ENCODE results near the gene GATAD2A. TPM values are rescaled to one million over a fixed set of nuclear protein-coding genes. Genes with fewer than 3 reads are reported as not detected.
"Not testable (repeated sequence)": the region's sequence is repeated elsewhere in the genome, so short reads cannot be mapped to it uniquely, and the experiment has no call there.

Gene GATAD2A, protein sequence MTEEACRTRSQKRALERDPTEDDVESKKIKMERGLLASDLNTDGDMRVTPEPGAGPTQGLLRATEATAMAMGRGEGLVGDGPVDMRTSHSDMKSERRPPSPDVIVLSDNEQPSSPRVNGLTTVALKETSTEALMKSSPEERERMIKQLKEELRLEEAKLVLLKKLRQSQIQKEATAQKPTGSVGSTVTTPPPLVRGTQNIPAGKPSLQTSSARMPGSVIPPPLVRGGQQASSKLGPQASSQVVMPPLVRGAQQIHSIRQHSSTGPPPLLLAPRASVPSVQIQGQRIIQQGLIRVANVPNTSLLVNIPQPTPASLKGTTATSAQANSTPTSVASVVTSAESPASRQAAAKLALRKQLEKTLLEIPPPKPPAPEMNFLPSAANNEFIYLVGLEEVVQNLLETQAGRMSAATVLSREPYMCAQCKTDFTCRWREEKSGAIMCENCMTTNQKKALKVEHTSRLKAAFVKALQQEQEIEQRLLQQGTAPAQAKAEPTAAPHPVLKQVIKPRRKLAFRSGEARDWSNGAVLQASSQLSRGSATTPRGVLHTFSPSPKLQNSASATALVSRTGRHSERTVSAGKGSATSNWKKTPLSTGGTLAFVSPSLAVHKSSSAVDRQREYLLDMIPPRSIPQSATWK
- total RNA-seq, result 25.9 TPM
- long read RNA-seq, partial matches to known transcripts, result 1 of 7 reads
- long read RNA-seq, other reads (novel, unspliced or antisense), result 6 of 7 reads

DNA sequence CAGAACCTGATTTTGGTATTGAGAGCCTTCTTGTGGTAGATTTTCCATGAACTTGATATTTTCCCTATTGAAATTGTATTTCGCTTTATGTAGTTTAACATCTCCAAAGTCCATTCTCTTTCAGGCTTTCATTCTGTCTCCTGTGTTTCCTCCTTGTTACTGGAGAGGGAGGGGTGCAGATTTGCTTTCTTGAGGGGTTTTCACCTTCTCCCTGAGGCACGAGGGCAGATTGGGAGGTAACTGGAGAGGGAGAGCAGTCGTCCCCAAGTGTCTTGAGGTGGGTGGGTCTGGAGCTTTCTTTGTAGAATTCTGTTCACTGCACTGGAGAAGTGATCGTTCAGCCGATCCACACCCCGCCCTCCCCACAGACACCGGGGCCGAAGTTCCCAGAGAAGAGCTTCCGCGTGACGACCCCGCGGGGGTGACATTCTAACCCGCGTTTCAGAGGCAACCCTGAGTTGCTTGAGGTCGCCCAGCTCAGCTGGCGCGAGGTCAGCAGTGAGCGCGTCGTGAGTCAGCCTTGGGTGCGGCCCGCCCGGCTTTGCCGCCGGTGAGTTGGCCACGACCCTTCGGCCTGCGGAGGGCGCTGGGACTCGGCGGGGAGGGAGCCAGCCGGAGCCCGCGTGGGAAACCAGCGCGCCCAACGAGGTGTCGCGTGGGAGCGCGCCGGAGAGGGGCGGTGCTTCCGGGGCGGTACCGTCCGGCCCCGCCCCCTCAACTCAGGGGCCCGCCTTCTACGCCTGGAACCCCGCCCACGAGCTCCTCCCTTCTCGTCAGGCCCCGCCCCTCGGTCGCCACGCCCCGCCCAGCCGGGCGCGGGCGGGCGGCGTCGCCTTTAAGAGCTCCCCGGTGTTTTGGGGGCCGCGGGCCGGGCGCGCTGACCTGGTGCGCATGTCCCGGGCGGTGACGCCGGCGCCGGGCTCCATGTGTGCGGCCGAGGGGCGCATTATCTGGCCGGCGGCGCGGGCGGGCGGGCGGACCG lies at the start of gene GATAD2A:
Gene GATAD2A (plus strand): TSS at position 797 of the 982 bp plus-strand sequence. CDS start 59,671 bp downstream, outside the sequence.
- intact Hi-C loops (cut with DNase I), result loop anchor here (1.0 to 5.0 kb wide), 3 partner anchors 20 to 82 kb away; no protein-coding TSS in a partner anchor
- DNase-seq (ENCODE audit: missing footprints) (peak; percentile 97), ATAC-seq (peak; percentile 97)

- intact Hi-C loops (cut with DNase I), result no loop called here
- DNase-seq (ENCODE audit: missing footprints), result no peak
- ATAC-seq, result no peak
These were observed 49.0 kb upstream of the GATAD2A start for GRCh38 chr19:19356500-19356899.

- no peak for DNase-seq (ENCODE audit: missing footprints)
- no peak for ATAC-seq
- intact Hi-C loops (cut with DNase I), result no loop called here
These were observed 48.4 kb upstream of the GATAD2A start for GRCh38 chr19:19356901-19357566.

DNA sequence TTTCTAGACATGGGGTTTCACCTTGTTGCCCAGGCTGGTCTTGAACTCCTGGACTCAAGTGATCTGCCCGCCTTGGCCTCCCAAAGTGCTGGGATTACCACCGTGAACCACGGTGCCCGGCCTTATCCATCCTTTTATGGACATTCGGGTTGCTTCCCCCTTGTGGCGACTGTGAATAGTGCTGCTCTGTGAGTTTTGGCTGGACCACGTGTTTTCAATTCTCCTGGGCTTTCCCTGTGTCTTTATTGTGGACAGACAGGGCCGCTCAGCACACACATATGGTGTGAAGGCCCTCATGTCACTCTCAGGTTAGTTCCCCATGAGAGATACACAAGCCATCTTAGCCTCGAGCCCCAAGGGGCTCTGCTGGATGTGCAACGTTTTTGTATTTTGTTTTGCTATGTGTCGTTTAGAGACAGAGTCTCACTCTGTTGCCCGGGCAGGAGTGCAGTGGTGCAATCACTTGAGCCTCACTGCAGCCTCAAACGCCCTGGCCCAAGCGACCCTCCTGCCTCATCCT lies 44.3 kb upstream of the GATAD2A start:
- DNase-seq (ENCODE audit: missing footprints) (peak; percentile 70), ATAC-seq (peak; percentile 75)
- intact Hi-C loops (cut with DNase I), result no loop called here

DNA sequence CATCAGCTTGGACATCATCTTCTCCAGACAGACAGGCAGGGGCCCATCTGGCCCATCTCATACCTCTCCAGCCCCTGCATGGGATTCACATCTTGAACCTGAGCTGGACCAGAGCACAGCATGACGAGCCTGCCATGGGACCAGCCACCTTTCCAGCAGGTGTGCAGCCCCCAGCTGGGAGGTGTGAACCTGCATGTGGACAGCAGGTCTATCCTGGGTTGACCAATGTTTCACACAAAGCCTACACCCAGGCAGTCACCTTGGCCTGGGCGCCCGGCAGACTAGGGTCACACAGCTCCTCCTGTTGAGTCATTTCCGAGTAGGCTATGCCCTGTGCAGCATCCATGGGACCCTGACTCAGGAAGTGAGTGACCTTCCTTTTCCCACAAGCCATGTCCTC lies 43.4 kb upstream of the GATAD2A start:
- no peak for ATAC-seq
- intact Hi-C loops (cut with DNase I), result no loop called here
- DNase-seq (ENCODE audit: missing footprints), result peak; percentile 26

DNA sequence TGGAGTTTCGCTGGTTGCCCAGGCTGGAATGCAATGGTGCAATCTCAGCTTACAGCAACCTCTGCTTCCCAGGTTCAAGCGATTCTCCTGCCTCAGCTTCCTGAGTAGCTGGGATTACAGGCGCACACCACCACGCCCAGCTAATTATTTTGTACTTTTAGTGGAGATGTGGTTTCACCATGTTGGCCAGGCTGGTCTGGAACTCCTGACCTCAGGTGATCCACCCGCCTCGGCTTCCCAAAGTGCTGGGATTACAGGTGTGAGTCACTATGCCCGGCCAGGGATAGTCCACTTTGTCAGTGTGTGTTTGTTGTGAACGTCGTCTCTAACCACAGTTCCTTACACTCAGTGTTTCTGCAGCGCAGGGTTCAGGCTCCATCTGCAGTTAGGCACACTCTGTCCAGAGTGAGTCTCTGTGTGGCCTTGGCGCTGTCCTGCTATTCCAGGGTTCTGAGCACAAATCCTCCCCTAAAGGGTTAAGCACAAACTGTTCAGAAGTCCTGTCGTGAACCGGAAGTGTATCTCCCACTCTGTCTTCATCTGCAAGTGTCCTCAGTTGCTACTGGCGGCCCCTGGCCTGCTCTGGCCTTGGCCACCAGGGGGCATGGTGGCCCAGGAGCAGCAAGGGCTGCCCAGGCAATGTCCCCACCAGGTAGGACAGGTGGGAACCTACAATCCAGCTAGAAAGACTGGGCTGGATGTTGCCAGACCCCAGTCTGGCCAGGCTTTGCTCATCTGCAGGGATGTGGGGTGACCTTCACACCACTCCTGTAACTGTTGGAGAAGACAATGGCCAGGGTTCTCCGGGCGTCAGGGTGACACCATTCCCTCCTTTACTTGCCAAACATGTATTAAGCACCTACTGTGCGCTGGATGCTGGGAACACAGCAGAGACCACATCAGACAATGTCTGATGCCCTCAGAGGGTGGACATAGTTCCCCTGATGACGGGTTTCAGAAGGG lies 38.8 kb upstream of the GATAD2A start:
- DNase-seq (ENCODE audit: missing footprints) (peak; percentile 84), ATAC-seq (peak; percentile 78)
- intact Hi-C loops (cut with DNase I), result loop anchor here (1.0 to 2.0 kb wide), 2 partner anchors 40 to 124 kb away; no protein-coding TSS in a partner anchor

DNA sequence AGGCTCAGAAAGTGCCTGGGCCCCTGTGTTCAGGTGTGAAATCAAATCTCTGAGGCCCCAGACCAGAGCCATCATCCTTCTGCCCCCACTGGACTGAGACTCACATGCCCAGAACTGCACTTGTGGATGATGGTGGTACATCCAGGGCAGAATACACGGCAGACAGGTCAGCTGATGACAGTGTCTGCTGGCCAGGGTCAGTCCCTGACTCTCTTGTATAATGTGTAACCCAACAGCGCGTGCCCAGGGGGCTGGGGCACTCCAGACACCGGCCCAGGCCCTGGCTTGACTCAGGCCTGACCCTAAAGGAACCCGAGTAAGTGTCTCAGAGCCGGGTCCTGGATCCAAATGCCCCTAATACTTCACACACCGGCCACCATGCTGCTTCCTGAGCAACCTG lies 37.4 kb upstream of the GATAD2A start:
- DNase-seq (ENCODE audit: missing footprints) (peak; percentile 8), ATAC-seq (no peak)
- intact Hi-C loops (cut with DNase I), result no loop called here

GRCh38 chr19:19371059-19371458 lies 34.4 kb upstream of the GATAD2A start:
- intact Hi-C loops (cut with DNase I), result no loop called here
- DNase-seq (ENCODE audit: missing footprints) (peak; percentile 32), ATAC-seq (no peak)

- DNase-seq (ENCODE audit: missing footprints) (peak; percentile 83), ATAC-seq (peak; percentile 87)
- intact Hi-C loops (cut with DNase I), result no loop called here
These were observed 32.6 kb upstream of the GATAD2A start for GRCh38 chr19:19372656-19373416.

GRCh38 chr19:19379527-19379926 lies 25.9 kb upstream of the GATAD2A start:
- ATAC-seq (no peak), DNase-seq (ENCODE audit: missing footprints) (no peak)
- intact Hi-C loops (cut with DNase I), result no loop called here

DNA sequence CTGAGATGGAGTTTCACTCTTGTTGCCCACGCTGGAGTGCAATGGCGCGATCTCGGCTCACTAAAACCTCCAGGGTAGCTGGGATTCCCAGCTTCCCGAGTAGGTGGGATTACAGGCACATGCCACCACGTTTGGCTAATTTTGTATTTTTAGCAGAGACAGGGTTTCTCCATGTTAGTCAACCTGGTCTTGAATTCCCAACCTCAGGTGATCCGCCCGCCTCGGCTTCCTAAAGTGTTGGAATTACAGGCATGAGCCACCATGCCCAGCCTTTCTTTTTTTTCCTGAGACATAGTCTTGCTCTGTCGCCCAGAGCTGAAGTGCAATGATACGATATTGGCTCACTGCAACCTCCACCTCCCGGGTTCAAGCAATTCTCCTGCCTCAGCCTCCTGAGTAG lies 25.2 kb upstream of the GATAD2A start:
- intact Hi-C loops (cut with DNase I); ATAC-seq: not testable (repeated sequence)
- DNase-seq (ENCODE audit: missing footprints), result peak; percentile 28

- DNase-seq (ENCODE audit: missing footprints) (peak; percentile 5), ATAC-seq (no peak)
- intact Hi-C loops (cut with DNase I), result no loop called here
These were observed 24.2 kb upstream of the GATAD2A start for GRCh38 chr19:19381007-19381926.

DNA sequence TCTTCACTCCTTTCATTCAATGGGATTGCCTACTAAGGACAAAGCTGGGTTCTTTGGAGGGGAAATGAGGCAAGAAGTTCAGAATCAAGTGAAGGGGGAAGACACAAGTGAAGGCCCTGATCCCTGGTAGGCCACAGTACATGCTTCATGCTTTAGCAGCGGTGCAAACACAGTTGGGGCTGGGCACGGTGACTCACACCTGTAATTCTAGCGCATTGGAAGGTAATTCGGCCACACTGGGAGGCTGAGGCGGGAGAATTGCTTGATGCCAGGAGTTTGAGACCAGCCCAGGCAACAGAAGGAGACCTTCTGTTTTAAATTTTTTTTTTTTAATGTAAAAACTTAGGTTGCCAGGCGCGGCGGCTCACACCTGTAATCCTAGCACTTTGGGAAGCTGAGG lies 23.4 kb upstream of the GATAD2A start:
- ATAC-seq, result no peak
- intact Hi-C loops (cut with DNase I), result no loop called here

GRCh38 chr19:19384486-19384885 lies 21.0 kb upstream of the GATAD2A start:
- intact Hi-C loops (cut with DNase I), result no loop called here
- ATAC-seq, result no peak
- peak; percentile 11 for DNase-seq (ENCODE audit: missing footprints)

More for the DNA sequence above, 23.4 kb upstream of the GATAD2A start:
- peak; percentile 25 for DNase-seq (ENCODE audit: missing footprints)
